HG03060 (cell line): ENCODE results near the gene DUSP1.

ENCODE experiments used
- ATAC-seq: cut with Tn5 transposase; IDR thresholded peaks from one replicate; pipeline ENCODE4 v1.9.1; 2021; ENCODE audit warnings: low read depth, moderate number of reproducible peaks; ENCODE audit not compliant: unreplicated experiment

DUSP1 gene

DNA sequence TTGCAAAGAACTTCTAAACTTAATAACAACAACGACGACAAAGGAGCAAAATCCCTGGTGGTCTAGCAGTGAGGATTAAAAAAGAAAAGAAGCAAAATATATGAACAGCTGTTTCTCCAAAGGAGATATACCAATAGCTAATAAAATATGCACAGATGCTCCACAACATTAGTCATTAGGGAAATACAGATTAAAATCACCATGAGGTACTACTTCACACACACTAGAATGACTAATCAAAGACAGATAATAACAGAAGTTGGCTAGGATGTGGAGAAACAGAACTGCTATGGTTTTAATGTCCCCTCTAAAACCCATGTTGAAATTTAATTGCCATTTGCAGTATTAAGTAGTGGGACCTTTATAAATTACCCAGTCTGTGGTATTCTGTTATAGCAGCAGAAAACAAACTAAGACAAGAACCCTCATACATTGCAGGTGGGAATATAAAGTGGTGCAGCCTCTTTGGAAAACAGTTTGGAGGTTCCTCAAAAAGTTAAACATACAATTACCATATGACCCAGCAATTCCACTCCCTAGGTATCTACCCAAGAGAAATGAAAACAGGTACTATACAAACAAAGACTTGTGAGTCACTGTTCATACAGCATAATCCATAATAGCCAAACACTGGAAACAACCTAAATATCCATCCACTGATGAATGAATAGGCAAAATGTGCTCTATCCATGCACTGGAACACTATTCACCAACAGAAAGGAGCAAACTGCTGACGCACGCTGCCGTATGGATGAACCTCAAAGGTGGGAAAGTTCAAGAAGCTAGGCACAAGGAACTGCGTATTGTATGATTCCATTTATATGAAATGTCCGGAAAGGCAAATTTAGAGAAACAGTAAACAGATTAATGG lies 11.4 kb upstream of the DUSP1 start:
- ATAC-seq, result no peak

DNA sequence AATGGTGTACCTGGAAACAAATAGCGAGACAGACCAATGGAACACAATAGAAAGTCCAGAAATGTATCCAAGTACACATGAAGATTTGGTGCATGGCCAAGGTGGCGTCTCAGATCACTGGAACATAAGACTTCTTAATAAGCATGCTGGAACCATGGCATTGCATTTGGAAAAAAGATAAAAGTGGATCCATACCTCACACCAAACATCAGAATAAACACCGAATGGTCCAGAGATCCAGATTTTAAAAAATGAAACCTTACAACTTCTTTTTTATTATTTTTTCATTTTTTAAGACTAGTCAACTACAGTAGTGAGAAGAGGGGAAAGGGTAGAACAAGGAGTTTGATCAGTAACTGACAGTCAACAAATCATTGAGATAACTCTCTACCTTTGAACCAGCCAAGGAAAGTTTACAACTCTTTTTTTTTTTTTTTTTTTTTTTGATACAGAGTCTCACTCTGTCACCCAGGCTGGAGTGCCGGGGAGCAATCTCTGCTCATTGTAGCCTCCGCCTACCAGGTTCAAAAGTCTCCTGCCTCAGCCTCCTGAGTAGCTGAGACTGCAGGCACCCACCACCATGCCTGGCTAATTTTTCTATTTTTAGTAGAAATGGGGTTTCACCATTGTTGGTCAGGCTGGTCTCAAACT lies 8.8 kb upstream of the DUSP1 start:
- ATAC-seq, result no peak

DNA sequence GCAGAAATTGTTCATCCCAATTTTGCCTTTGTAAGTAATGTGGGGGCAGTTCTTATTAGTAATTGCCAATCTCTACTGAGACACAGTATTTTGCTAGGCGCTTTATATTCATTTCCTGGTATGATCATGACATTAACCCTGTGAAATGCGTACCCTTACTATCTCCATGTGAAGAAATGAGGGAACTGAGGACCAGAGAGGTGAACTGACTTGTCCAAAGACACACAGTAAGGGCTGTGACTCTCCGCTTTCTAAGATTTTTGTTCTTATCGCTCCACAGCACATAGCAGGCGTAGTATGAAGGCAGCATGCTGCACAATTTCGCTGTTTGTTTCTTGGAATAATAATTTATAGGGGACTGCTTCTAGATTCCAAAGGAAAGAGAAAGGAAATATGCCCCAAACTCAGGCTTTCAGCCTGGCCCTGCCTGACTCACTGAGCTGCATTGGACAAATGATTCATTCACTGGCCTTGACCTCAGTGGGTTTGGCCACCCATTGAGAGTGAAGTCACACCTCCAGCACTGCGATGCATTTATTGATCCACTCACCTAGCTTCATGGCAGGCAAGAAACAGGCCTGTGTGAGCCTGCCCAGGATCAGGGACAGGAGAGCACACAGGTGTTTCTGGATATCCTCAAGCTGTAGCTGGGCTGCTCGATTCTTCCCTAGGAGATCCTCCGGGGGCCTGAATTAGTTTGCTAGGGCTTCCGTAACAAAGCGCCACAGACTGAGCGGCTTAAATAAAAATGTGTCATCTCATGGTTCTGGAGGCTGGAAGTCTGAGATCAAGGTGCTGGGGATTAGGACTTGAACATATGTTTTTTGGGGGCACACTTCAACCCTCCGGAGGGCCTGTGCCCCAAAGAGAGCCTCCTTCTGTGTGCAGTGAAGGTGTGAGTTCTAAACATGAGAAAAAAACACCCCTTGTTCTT lies 7.2 kb upstream of the DUSP1 start:
- ATAC-seq, result no peak

DNA sequence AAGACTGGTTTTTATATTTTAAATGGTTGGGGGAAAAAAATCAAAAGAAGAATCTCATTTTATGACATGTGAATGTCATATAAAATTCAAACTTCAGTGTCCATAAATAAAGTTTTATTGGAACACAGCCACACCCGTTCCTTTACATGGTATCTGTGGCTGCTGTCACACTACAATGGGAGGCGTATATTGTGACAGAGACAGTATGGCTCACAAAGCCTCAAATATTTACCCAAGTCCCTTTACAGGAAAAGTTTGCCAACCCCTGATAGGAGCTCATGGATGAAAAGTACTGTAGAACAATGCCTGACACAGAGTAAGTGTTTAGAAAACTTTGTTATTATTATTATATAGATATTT lies 5.2 kb upstream of the DUSP1 start:
- no peak for ATAC-seq

DNA sequence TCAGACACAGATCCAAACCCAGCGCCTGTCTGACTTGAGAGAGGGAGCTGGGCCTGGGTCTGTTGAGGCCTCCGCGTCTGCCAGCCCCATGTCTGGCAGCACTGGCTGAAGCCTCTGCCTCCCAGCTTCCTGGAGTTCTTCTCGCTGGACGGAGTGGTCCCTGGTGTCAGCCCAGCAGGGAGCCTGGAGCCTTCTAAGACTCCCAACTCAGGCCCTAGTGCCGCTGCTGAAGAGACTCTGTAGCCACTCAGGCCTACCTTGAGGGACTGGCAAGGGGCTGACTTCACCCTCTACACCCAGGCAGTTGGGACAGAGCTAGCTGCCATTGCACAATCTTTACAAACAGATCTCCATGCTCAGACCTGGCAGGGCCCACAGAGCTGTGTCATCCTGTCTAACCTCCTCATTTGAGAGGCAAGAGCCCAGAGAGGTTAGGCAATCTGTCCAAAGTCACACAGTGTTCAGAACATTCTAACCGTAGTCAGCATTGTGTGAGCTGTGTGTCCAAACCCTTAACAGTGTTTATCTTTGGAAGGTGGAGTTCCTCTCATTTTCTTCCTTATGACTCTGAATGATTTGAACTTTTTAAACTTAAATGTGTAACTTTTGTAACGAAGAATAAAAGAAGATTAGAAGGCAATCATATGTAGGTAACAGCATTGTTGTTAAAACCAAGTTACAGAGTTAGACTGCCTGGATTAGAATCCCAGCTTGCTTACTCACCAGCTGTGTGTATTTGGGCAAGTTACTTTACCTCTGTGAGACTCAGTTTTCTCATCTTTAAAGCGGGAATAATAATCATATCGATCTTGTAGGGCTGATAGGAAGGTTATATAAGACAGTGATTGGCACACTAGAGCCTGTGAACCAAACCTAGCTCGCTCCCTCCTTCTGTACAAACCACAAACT lies 4.6 kb upstream of the DUSP1 start:
- ATAC-seq, result no peak

DNA sequence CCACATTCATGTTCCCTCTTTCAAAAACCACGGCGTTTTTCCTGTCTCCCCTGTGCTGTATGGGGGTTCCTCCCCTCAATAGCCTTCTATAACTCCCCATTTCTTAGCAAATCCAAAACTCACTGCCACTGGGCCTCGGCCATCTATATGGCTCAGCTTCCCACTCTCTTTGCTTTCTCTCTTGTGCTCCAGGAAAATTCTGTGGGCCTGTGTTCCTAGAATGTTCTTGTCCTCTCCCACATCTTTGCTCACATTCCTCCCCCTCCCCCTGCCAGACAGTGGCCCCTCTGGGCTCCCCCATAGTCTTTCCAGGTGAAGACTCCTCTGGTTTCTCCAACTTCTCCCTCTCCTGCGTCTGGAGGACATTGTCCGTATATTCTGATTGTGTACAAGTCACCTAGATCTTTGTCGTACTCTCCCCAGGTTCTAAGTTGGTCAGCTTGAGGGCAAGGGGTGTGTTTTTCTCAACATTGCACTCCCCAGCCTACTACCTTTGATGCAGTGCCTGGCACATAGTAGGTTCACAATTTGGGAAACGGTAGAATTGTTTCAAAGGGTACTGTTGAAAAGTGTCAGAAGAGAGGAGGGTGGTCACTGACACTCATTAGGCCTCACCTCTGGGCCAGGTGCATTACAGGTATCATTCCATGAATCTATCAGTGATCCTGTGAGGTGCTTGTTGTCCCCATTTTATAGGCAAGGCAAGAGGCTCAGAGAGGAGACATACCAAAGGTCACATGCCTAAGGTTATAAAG lies 3.7 kb upstream of the DUSP1 start:
- no peak for ATAC-seq

DNA sequence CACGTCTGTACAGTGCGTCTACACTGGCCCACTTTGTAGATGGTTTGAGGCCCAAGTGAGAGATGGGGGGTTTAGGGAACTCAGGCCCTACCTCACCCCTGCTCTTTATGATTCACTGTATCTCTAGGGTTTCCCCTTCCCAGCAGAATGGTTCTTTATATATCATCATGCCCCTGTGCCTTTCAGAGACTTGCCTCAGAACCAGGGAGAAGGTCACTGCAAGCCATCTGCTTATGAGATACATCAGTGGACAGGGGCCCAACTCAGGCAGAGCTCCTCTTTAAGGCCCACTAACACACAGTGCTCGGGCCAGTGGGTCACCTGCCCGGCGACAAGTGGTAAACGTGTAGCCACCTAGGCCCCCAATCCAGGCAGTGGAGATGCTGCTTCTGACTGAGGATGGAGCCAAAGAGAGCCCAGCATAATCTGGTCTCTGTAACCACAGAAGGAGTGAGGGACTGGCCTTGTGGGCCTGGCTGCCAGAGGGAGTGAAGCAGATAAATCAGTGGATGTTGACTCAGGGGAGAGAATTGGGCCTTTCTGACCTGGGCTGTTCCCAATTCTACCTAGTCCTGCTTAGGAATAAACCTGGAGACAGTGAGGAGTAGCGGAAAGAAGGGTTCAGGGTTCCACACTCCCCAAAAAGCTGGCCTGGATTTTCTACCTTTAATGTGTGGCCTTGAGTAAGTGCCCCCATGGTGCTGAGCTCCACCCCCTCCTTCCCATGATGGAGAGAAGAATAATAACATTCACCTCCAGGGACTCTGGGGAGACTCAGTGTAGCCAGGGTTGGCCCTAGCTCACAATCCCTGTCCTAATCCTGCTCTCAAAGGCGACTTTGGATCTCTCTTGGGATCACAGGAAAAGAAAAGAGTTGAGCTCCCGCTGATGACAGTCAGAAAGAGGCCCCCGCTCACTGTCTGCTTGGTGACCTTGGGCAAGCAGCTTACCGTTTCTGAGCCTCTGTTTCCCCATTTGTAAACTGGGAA lies 2.8 kb upstream of the DUSP1 start:
- ATAC-seq, result no peak

DNA sequence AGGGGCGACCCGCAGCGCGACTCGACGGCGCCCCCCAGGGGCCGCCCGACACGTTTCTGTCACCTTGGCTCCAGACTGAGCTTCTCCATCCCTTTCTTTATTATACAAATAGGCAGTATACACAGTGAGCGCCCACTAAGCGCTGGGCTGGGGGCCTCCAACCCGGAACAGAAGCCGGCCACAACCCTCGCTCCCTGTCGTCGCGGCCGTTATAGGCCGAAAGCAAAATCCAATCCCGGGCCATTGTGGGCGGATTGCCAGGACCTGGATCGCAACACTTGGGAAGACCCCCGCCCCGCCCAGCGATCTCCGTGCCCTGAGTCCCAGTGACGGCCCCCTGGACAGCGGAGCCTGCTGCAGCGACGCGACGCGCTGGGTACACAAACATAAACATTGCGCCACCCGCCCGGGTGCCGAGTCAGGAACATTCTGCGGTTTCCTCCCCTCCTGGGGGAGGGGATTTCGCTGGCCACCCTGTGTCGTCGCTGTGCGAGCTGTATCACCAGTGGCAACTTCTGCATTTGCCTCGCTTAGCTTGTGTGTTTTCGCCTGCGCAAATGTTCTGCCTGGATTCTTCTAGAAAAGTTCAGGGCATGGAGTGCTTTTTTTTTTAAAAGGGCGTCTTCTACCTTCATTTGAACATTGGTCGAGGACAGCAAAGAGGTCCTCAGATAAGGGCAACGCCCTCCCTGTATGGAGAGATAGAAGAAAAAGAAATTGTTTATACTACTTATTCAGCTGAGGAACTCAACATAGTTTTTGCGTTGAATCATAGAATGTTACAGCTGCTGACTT lies 1.3 kb upstream of the DUSP1 start:
- peak; percentile 26 for ATAC-seq

DNA sequence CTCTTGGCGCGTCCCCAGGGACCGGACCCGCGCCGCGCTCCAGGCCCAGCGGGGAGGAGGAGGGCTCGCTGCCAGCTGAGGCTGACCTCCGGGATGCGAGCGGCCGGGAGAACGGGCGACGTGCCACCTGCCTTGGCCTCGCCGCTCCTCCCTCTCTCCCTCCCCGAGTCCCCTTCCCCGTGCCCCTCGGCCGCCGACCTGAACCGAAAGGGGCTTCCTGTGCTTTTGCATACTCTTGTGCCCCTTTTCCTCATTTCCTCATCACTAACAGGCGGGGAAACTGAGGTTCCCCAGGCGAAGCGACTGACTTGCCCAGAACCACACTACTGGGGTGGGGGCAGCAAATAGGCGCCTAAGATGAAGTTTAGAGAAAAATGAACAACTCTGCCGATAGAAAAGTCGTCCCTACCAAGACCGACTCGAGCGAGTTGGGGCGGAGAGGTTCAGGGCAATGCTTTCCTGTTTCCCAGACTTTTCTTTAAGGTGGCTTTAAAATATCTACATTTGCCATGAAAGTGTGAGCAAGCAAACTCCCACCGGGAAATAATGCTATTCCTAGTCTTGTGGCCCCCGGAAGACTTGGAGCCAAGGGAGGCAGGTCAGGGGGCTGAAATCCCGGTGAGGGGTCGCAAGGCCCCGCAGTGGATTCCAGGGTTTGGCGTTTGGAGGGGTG lies 580 bp upstream of the DUSP1 start:
- ATAC-seq, result no peak

DNA sequence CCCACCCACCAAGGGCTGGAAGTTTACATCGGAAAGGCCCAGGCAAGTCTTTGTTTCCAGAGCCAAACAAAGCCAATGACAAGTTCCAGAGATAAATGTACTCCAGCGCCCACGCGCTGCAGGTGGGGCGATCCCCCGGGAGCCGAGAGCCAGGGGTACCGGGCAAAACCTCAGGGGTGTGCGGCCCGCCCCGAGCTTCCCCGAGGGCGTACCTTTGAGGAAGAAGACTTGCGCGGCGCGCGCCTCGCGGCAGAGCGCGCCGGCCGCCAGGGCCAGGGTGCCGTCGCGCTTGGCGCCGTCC lies 671 bp downstream of the DUSP1 start:
- ATAC-seq, result no peak

DNA sequence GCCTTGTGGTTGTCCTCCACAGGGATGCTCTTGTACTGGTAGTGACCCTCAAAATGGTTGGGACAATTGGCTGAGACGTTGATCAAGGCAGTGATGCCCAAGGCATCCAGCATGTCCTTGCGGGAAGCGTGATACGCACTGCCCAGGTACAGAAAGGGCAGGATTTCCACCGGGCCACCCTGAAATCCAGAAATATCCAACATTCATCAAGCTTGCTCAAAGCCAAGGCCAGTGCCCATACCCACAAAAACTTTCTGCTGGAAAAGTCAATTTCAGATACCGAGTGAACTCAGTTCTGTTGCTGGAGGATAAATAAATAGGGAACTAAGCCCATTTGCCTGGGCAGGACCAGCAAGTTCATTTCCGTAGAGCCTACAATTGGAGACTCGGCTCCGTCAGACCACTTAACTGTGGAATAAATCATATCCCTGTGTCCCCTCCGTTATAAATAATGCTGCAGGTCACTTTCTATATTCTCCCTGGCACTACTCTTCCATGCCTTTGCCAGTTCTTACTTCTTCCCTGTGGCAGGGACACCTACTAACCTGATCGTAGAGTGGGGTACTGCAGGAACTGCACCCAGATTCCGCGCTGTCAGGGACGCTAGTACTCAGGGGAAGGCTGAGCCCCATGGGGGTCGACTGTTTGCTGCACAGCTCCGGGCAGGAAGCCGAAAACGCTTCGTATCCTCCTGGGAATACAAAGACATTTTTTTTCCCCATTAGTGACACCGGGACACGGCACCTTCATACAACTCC lies 1.2 kb downstream of the DUSP1 start:
- no peak for ATAC-seq

DNA sequence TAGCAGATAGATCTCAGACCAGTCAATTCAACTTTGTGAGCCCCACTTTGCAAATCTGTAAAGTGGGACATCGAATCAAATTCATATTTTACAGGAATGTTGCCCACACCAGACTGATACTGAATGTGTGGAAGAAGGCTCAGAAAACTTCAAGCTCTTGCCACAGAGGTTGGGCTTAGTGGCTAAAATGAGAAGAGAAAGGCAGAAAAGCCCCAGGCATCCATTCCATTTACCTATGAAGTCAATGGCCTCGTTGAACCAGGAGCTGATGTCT lies 1.7 kb downstream of the DUSP1 start:
- ATAC-seq, result no peak

DNA sequence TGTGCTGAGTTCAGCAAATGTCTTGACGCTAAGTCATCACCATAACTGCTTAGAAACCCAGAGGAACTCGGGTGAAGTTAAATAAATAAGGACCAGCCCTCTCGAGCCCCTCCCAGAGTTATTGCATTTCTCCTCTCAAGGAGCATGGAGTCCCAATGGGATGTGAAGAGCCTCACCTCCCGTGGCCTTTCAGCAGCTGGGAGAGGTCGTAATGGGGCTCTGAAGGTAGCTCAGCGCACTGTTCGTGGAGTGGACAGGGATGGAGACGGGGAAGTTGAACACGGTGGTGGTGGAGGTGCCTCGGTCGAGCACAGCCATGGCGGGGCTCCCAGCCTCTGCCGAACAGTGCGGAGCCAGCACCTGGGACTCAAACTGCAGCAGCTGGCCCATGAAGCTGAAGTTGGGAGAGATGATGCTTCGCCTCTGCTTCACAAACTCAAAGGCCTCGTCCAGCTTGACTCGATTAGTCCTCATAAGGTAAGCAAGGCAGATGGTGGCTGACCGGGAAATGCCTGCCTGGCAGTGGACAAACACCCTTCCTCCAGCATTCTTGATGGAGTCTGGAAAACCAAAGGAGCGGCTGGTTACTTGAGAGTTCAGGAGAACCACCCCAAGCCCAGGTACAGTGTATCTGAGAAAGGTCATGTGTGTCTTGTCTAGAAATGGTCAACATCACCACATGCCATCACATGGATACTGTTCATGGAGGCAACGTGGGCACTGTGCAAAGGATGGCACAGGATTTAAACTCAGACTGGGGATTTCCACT lies 2.2 kb downstream of the DUSP1 start:
- ATAC-seq, result no peak

DNA sequence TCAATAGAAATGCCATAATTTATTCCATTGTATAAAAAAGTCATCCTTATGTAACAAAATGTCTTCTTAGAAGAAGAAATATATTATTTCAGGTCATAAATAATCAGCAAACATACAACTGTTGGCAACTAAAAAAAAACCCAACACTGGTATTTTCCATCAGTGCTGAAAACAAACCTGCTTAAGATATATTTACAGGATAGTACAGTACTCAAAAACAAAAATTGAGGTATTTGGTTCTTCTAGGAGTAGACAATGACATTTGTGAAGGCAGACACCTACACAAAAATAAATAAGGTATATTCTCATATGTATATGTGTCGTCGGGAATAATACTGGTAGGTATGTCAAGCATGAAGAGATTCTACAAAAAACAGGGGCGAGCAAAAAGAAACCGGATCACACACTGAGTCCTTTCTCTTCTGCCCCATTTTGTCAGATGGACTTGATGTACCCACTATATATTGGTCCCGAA lies 2.9 kb downstream of the DUSP1 start:
- no peak for ATAC-seq

DNA sequence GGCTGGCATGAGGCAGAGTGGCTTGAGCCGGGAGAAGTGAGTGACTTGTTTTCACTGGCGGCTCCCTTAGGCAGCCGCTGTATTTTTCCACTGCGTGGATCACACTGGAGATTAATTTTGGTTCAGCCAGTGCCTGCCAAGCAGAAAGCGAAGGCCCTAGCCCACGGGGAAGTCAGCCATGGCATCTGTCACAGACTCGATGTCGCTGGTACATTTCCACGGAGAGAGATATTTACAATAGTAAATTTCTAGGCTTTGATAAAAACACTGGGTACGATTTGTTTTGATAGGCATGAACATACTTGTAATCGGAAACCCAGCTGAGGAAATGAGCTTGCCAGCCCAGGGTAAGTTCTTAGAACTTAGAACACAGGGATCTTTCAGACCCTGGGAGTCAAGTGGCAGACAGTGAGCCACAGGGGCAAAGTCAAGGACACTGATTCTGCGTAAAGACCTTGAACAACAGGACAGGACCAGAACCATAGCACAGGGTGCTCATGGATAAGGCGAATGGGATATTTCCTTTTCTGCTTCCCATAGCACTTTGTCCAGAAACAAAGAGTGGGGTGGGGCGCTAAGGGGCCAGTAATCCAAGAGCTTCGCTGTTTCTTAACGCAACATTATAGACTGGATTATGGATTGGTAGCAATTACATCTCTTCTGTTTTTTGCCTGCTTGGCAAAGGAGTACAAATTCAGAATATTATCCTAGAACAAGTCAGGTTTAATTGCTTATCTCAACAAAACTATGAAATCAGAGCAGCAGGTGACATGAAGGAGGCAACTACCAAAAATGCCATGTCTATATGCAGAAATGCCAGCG lies 4.5 kb downstream of the DUSP1 start:
- no peak for ATAC-seq
